ENCODE measurements around the gene ST14.

The ST14 gene

DNA sequence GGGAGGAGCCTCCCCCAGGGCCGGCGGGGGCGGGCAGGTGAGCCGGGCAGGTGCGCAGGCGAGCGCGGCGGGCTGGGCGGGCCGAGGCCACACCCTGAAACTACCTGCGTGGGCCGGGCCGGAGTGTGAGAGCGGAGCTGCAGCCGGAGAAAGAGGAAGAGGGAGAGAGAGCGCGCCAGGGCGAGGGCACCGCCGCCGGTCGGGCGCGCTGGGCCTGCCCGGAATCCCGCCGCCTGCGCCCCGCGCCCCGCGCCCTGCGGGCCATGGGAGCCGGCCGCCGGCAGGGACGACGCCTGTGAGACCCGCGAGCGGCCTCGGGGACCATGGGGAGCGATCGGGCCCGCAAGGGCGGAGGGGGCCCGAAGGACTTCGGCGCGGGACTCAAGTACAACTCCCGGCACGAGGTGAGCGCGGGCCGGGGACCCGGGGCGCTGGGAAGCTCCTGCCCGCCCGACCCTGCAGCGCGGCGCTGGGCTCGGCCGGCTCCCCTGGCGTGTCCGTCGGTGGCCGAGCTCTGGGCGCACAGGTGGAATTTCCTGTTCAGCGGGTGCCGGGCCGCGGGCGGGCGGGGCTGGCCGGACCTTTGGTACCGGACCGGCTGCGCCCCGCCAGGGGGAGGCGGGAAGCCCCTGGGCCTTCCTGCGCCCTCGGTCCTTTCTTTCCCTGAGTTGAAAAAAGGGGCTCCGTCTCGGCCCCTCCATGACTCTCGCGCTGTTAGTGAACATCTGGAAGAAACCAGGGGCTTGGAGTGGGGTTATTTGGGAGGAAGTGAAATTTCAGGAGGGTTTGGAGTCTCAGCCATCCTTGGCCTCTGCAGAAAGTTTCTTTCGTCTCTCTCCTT, at the start of gene ST14:
Gene ST14, plus strand, starts transcription at position 126 of the 841 bp plus-strand sequence. Its CDS starts 198 bp downstream, at position 324.
- no peak for DNase-seq (ENCODE audit: low read depth in 1 of 2, low spot score in 1 of 2)

DNA sequence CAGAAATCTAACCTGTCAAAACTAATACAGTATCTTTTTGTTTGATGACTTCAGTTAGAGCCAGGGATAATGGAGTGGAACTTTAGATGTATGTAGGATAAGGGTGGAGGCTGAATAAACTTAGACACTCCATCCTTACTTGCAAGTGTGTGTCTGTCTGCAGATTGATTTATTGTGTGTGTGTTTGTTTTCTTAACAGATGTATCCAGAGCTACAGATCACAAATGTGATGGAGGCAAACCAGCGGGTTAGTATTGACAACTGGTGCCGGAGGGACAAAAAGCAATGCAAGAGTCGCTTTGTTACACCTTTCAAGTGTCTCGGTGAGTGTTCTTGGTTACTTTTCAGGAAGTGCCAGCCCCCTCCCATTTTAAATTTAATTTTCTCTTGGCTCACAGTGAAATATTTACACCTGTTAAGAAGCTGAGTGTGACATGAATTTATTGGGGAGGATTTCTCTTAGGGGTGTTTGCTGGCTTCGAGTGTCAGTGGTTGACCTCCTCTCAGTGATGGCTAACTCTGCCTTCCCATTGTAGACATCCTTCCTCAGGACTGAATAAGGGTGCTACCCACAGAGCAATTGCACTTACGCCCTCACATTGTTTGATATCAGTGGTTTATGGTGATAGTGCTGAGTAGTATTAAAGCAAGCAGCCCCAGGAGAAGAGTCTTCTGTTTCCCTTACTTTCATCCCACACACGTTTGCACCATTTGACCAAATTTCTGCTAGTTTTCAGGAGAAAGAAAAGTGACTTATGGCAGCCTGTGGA, 49.1 kb upstream of the ST14 start:
- DNase-seq (ENCODE audit: low read depth in 1 of 2, low spot score in 1 of 2): no peak

DNA sequence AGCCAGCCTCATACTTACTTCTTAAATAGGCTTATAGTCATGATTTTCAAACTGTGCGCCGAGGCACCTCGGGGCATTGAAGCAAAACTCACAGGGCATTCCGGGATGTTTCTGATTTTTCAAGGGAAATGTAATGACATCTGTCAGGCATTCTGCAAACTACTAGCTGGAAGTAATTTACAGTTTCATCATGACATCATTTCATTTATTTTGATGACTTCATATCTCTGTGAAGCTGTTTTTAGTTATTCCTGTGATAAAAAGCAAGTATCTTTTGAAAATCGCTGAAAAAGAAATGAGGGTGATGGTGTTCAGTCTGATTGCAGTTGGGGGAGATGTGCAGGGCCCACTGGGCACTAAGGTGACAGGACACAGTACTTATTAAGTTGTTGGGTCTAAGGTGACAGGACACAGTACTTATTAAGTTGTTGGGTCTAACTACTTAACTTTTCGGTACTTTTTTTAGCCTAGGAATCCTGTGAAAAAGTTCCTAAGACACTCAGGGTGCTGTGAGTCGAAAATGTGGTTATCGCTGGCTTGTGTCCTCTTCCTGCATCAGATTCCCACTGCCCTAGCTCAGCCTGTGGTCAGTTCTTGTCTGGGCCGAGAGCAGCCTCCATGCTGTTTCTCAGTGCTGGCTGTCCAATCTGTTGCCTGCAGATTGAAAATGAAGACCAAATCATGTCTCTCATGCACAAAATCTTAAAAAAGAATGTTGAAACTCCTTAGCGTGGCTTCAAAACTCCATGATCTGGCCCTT, 47.3 kb upstream of the ST14 start:
- DNase-seq (ENCODE audit: low read depth in 1 of 2, low spot score in 1 of 2): no peak

GRCh38 chr11:130114281-130114680, 45.3 kb upstream of the ST14 start:
- DNase-seq (ENCODE audit: low read depth in 1 of 2, low spot score in 1 of 2): no peak

DNA sequence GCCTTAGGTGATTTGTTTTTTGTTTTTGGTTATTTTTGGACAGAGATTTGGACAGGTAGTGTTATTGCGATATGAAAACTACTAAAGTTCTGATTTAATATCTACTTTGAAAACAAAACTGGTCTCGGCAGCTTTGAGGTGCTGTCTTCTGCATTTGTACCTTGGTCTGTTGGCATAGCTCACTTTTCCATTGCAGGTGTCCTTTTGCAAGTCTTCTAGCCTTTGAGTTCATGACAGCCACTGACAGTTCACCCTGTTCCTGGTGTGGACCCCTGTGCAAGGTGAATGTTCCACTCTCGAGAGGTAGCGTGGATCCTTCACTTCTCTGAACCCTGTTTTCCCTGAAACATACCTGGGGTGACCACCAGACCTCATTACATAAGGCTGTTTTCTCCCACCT, 44.9 kb upstream of the ST14 start:
- no peak for DNase-seq (ENCODE audit: low read depth in 1 of 2, low spot score in 1 of 2)

DNA sequence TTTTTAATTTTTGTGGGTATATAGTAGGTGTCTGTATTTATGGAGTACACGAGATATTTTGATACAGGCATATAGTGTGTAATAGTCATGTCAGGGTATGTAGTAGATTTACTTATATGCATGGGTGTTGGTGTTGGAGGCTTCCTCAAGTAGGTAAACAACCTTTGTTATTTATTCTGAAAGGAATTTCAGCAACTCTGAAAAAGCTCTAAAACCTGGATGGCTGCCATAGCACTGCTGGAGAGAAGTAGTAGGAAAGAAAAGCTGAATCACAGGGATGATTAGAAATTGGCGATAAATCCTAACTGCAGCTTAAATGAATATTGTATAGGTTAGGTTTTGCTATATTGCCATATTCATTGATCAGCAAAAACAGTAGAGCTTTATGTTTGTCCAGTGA, 44.4 kb upstream of the ST14 start:
- no peak for DNase-seq (ENCODE audit: low read depth in 1 of 2, low spot score in 1 of 2)

DNA sequence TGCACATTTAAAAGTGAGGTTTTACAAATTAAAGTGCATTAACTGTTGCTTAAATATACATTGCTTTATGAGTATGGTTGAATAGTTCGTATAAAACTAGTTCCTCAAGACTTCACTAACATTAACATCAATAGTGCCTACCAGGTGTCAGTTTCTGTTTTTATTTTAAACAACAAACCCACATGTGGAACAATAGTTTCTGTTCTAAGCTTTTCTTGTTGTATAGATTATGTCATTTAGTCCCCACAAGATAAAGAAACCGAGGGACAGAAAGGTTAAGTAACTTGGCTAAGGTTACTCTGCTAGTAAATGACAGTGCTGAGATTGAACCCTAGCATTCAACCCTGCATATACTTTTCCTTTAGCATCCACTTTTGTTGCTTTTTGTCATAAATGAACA, 41.4 kb upstream of the ST14 start:
- DNase-seq (ENCODE audit: low read depth in 1 of 2, low spot score in 1 of 2): no peak

DNA sequence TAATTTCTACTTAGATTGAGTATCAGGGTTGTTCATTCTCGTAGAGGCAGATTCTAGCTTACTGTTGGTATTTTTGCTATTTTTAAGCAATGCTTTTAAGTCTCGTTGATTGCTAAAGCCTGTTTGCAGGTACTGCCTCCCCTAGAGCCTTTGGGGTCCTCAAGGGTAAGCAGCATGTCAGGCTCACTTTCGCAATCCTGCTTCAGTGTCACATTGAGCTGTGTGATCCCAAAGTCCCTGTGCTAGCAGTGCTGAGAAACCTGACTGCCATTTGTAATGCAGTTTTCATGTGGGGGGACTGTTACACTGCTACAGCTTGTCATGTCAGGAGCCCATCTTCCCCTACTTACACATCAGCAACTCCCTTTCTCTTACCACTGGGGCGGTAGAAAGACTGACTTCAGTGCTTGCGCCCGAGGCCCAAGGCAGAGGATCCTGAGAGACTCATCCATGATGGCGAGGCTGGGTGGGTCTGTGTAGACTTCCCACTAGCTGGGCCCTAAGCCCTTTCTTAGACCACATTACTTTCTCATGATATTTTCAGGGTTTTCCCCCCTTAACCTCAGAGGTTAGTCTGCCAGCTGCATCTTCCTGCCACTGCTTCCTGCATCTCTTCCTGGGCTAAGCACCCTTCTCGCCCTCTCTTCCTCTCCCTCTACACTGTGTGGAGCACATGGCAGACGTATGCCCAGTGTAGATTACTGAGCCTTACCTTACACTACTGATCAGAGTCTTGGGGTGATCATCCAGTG, 40.8 kb upstream of the ST14 start:
- no peak for DNase-seq (ENCODE audit: low read depth in 1 of 2, low spot score in 1 of 2)

DNA sequence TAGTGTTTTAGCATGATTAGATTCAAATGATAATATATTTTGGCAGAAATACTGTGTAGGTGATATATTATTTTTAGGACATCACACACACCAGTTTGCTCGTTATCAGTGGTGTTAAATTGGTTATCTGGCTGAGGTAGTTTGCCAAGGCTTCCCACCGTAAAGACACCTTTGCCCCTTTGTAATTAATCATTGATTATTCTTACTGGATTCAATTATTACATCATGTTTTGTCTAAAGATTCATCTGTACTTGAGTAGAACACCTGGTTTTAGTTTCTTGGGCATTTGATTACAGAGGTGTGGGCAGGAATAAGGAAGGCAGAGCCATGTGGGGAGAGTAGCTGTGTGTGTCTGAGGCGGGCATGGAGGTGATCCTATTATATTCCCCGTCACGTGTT, 39.5 kb upstream of the ST14 start:
- no peak for DNase-seq (ENCODE audit: low read depth in 1 of 2, low spot score in 1 of 2)

DNA sequence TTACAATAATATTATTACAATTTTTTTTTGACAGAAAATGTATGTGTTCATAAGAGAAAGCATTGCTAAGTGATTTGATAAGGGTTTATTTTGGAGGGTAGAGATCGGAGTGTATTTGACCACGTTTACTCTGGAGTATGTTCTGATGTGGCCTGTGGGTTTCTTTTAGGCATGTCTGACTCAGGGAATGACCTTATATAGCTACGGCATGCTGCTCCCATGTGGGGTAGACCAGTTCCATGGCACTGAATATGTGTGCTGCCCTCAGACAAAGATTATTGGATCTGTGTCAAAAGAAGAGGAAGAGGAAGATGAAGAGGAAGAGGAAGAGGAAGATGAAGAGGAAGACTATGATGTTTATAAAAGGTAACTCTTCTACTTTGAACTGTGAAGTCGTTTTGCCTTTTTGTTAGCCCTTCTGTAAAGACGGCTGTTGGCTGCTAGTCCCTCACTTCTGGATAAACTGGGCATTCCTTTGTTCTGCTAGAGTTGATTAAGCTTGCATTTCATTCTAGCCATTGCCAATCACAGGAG, 38.1 kb upstream of the ST14 start:
- DNase-seq (ENCODE audit: low read depth in 1 of 2, low spot score in 1 of 2): no peak

GRCh38 chr11:130122141-130122575, 37.4 kb upstream of the ST14 start:
- DNase-seq (ENCODE audit: low read depth in 1 of 2, low spot score in 1 of 2): no peak

DNA sequence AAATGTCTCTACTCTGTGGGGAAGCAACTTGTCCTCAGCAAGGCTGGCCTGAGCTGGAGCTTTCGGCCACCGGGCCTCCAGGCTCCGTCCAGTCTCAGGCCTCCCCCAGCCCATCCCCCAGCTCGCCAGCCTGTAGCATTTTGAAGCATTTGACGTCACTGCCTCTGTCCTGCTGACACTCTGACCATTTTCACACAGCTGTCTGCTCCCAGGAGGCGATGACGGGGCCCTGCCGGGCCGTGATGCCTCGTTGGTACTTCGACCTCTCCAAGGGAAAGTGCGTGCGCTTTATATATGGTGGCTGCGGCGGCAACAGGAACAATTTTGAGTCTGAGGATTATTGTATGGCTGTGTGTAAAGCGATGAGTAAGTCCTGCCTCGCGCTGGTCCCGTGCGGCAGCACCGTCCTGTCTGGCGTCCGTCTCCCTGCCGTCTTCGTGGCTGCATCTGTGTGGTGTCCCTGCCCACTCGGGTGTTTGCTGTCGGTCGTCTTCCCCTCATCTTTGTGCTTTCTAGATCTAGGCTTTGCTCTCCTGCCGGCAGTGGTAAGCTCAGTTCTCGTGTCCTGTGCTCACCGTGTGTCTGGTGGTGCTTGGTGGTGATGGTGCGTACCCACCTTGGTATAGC, 36.1 kb upstream of the ST14 start:
- no peak for DNase-seq (ENCODE audit: low read depth in 1 of 2, low spot score in 1 of 2)

GRCh38 chr11:130124096-130124495, 35.5 kb upstream of the ST14 start:
- no peak for DNase-seq (ENCODE audit: low read depth in 1 of 2, low spot score in 1 of 2)

DNA sequence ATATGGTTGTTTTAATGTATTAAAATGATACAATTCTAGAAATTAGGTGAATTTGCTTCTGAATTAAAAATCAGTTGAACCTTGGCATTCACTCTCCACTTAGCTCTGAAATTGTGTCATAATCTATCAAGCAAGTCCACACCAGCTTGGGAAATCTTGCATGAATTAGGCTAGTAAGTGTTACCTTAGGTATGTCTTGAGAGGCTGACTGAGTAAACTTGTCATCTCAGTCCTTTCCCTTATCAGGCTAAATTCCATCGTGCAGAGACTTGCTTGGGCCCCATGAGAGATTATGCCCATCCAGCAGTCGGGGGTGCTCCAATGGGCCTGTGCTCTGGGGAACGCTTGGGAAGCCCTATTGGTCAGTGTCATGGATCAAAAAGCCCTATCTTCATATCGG, 33.9 kb upstream of the ST14 start:
- DNase-seq (ENCODE audit: low read depth in 1 of 2, low spot score in 1 of 2): no peak

- no peak for DNase-seq (ENCODE audit: low read depth in 1 of 2, low spot score in 1 of 2)
These were observed 33.1 kb upstream of the ST14 start for GRCh38 chr11:130126516-130126915.

GRCh38 chr11:130127509-130127908, 32.1 kb upstream of the ST14 start:
- DNase-seq (ENCODE audit: low read depth in 1 of 2, low spot score in 1 of 2): no peak

DNA sequence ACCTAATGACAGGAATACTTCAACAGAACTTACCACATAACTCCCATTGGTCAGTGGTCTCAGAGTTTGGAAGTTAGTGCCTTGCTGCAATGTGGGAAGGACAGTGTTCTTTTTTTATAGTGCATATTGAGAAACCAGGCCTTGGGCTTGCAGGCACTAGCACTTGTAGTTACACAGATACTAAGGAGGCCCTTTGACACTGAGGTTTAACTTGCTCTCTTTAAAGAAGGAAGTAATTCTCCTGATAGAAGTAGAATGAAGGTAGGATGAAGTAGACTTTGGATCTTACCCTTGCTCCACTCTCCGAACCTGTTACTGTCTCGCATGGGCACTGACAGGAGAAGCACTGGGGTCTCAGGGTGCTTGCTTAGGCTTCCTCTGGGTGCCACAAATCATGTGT, 31.0 kb upstream of the ST14 start:
- DNase-seq (ENCODE audit: low read depth in 1 of 2, low spot score in 1 of 2): no peak

DNA sequence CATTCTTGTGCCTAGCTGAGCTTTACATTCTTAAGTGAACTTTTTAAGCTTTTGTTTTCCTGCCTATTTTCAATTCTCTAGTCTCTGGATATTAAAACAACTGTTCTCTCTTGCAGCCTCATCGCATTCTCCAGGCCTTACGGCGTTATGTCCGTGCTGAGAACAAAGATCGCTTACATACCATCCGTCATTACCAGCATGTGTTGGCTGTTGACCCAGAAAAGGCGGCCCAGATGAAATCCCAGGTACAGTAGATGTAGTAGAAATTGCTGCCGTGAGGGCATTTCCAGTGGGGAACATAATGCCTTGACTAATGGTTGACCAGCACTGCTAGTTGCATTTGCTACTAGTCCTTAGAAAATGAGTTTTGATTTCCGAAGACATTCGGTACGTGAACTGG, 29.7 kb upstream of the ST14 start:
- DNase-seq (ENCODE audit: low read depth in 1 of 2, low spot score in 1 of 2): no peak

- peak in 1 of 2 donors; percentile 11 for DNase-seq (ENCODE audit: low read depth in 1 of 2, low spot score in 1 of 2)
These were observed 27.4 kb upstream of the ST14 start for GRCh38 chr11:130131961-130132850.
